Measurements from ENCODE around the gene OR2G2.

OR2G2 gene, protein sequence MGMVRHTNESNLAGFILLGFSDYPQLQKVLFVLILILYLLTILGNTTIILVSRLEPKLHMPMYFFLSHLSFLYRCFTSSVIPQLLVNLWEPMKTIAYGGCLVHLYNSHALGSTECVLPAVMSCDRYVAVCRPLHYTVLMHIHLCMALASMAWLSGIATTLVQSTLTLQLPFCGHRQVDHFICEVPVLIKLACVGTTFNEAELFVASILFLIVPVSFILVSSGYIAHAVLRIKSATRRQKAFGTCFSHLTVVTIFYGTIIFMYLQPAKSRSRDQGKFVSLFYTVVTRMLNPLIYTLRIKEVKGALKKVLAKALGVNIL

GRCh38 chr1:247588060-247588459, at the start of gene OR2G2:
TSS of gene OR2G2 (plus strand) at chr1:247588360. CDS start at chr1:247588360, 0 bp downstream.
- DNase-seq, result no peak

- no peak for DNase-seq
Measured at GRCh38 chr1:247538561-247538960, 49.6 kb upstream of the OR2G2 start.

- no peak for DNase-seq
Measured at GRCh38 chr1:247539215-247539614, 48.9 kb upstream of the OR2G2 start.

DNA sequence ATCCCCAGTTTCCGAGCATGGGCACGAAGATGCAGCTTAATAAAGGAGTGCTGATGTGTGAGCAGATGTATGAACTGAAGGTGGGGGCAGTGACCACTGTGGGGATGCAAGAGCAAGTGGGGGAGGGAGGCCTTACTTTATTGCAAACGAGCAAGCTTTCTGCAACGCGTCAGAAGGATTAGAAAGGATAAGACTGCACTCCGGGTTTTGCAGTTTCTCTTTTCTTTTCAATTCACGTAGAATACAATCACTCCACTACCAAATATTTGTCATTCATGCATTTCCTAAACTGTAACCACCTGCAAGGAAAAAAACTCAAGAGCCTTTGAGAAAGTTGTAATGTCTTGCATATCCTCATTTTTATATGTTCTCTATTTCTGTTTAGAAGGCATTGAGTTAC, 47.6 kb upstream of the OR2G2 start:
- no peak for DNase-seq

- DNase-seq, result no peak
Measured at GRCh38 chr1:247542811-247543210, 45.3 kb upstream of the OR2G2 start.

DNA sequence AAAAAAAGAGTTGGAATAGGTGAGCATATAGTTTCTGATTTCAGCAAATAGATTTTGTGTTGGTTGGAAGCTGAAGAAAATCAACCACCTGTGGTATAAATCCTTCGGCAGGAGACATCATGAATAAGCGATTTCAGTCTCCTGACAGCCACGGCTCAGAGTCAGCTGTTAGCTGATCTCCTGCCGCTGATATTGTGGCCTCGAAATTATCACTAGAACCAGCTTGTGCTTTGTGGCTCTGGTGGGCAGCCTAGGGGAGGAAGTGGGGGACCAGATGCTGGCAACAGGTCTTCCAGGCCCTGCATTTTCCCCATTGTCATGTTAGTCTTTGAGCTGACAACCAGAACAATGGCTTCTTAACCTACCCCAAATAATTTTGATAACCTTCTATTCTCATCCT, 40.1 kb upstream of the OR2G2 start:
- no peak for DNase-seq

DNA sequence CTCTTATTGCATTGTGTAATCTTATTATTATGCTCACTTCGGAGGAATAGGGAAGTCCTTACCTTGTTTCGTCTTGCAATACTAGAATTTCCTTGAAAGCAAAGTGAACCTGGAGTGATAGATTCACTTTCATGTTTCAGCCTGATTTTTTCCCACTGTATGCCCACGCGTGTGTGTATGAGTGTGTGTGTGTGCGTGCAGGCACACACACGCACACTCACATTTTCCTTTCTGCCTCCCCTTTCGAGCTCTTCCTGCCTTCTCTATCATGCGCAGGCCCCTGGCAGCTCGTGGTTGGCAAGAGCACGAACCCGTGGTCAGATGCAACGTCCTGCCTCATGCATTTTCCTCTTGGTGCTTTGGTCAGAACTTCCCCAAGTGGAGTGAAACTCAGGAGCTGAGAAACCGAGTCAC, 39.4 kb upstream of the OR2G2 start, which contains the start of gene GCSAML:
Gene GCSAML (plus strand): TSS at position 366 of the 414 bp plus-strand sequence. CDS start 58 bp downstream, outside the sequence.
- no peak for DNase-seq

DNA sequence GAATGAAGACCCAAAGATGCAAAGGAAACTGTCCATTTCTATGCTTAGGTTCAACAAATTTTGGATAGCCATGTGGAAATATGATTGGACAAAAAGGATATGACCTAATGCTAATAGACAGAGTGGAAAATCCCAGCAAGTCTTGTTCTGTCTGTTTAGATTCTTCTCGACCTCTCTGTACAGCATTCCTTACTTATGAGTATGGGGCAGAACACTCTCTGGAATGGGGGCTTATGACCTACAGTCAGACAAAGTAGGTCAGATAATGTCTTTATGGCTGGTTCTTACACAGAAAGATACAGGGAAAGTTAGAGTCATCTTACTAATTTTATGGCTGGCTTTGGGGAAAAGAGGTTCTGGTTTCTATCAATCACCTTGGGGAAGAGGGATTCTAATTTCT, 36.4 kb upstream of the OR2G2 start:
- no peak for DNase-seq

DNA sequence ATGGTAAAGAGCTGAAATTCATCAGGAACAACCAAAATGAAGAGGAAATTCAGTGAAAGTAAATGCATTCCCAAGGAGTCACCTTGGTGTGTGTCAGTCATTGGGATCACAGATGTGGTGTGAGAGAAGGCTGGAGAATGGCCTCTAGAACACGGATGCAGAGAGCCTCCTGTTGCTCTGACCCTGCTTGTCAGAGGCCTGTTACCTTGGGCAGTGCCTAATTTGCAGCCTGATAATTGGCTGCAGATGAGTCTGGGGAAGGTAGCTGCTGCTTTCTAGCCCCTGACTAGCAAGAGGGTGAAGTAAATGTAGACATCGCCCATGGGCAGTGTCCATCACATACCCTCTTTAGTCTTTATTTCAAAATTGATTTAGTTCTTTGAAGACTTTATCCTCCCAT, 35.9 kb upstream of the OR2G2 start:
- no peak for DNase-seq

GRCh38 chr1:247557926-247558674, 30.1 kb upstream of the OR2G2 start:
- no peak for DNase-seq

DNA sequence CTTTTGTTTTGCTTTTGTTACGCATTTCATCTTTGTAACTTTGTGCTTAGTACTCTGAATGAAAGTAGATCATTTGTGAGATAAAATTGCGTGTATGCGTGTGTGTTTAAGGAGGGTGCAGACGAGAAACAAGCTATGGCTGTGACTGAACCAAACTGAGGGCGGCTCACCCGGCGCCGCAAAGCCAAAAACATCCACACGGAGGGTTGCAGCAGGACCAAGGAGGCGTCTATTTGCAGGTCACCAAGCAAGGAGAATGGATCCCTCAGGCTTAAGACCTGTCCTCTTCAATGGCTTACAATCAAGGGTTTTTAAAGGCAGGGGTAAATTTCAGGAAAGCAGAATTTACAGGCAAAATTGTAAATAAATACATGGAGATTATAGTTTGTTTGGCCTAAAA, 26.4 kb upstream of the OR2G2 start:
- DNase-seq, result no peak

DNA sequence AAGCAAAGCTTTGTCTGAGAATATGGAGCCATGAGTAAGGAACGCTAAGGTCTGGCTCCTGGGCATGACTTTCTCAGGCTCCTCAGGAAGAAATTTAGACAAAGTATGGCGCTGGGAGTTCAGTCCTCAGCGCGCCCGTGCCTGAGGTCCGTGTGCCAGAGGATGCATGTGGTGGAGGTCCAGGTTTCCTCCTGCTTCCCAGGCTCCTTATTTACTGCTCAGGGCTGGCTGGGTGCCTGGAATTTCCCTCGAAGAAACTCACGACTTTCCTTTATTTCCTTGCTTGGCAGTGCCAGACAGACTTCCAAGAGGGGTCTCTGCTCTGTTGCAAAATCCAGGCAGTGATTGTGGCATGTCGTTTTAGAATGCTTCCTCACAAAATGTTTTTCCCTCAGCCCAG, 26.0 kb upstream of the OR2G2 start:
- no peak for DNase-seq

GRCh38 chr1:247574236-247574635, 13.9 kb upstream of the OR2G2 start:
- no peak for DNase-seq

- no peak for DNase-seq
Measured at GRCh38 chr1:247574664-247575063, 13.5 kb upstream of the OR2G2 start.

GRCh38 chr1:247576514-247576913, 11.6 kb upstream of the OR2G2 start:
- DNase-seq, result no peak

DNA sequence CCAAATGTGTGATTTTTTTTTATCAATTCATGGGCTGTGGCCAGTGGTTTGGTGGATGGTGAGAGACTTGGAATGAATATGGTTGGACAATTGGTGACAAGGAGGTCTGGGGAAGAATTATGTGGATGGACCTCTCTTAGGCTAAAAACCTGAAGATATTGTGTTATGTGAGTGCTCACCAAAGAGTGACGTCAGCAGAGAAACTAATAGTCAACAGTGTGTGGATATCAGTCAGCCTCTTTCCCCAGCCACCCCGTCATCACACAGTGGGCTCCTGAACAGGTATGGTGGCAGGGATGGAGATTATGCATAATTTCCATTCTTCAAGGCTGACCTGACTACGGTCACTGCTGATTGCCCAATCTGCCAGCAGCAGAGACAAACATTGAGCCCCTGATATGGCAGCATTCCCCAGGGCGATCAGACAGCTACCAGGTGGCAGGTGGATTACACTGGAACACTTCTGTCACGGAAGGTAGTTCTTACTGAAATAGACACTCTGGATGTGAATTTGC, 9.2 kb upstream of the OR2G2 start:
- DNase-seq, result no peak

- DNase-seq, result no peak
Measured at GRCh38 chr1:247605286-247605685, 17.1 kb downstream of the OR2G2 start, which contains the start of gene OR2G3. TSS of gene OR2G3 (plus strand) at chr1:247605586. CDS start at chr1:247605586, 0 bp downstream.

- DNase-seq, result no peak
Measured at GRCh38 chr1:247613405-247613804, 25.2 kb downstream of the OR2G2 start.

GRCh38 chr1:247614625-247615024, 26.5 kb downstream of the OR2G2 start:
- no peak for DNase-seq

DNA sequence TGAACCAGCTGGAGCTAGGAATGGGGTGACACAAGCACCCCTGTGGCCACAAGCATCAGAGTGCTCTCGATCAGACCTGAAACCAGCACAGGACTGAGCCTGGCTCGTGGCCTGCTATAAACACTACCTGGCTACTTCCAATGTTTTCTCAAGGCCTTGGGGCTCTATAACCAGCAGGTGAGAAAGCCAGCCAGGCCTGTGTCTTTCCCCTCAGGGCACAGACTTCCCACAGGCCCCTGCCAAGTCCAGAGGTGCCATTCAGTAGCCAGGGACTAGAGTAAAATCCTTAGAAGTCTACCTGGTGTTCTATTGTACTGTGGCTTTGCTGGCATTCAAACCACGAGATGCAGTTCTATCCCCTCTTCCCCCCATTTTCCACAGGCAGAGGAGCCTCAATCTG, 39.8 kb downstream of the OR2G2 start:
- no peak for DNase-seq

DNA sequence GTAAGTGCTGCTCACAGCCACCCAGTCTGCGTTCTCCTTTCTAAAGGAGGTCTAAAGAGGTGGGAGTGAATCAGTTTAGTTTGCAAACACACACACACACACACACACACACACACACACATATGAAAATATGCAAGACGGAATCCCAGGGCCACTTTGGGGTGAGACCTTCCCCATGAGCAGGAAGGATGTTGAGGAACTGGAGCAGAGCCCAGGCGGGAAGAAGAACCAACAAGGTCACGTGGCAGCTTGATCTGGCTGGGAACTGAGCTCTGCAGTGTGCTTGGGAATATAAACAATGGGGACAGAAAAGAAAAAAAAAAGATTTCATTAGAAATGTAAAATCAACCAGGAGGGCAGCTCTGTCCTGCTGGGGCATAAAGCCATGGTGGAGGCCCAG, 49.9 kb downstream of the OR2G2 start:
- no peak for DNase-seq

- DNase-seq, result no peak
Measured at GRCh38 chr1:247638781-247639180, 50.6 kb downstream of the OR2G2 start.

Data from right forelimb (tissue), 1 donor.